Keratinocyte (primary cell): ENCODE results near the gene PRKCD.

ENCODE experiments used
- CTCF ChIP-seq, 3 experiments: IDR thresholded peaks in 1 of 3; conservative IDR thresholded peaks in 1 of 3; optimal IDR thresholded peaks in 1 of 3; 2 replicates in 2 of 3; 3 replicates in 1 of 3; pipeline versions ENCODE3 to v1.5.1; 2011; ENCODE audit warnings: low read length in 3 of 3, mild to moderate bottlenecking in 3 of 3, moderate library complexity in 2 of 3, control low read depth in 1 of 3, inconsistent platforms in 1 of 3; ENCODE audit not compliant: insufficient read depth in 2 of 3; ENCODE audit errors: extremely low read depth in 1 of 3
- EZH2 ChIP-seq: IDR thresholded peaks from one replicate; pipeline ENCODE4 v1.6.1; 2012; ENCODE audit warnings: inconsistent platforms, mild to moderate bottlenecking, low read length, moderate library complexity

DNA sequence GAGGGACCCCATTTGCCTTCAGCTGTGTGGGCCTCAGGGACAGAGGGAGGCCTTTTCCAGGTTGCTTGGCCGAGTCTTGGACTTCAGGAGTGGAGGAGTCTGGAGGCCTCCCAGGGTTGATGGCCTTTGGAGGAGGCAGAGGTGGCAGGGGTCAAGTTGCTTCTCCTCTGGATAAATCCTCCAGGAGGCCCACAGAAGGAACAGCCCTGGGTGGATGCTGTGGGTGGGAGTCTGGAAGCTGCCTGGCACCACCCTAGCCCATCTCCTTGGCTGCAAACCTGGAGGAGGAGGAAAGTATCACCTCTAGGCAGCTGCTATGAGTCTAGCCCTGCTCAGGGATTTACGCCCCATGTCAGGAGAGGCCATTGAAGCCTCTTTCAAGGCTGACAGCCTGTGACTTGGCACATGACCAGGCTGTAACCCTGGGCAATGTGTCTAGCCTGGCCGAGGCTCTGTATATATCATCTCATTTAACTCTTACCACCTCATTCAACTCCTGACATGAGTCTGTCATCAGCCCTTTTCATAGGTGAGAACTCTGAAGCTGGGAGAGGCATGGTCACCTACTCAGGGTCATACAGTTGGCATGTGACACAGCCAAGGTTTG is 2.9 kb upstream of the PRKCD start:
- TF ChIP-seq CTCF (optimal IDR thresholded peaks at IDR 0.05 in 1 of 3, IDR thresholded peaks at IDR 0.05 in 1 of 3, conservative IDR thresholded peaks at IDR 0.05 in 1 of 3; ENCODE audit: extremely low read depth in 1 of 3, insufficient read depth in 2 of 3, low read length in 3 of 3) = no peak
- TF ChIP-seq EZH2 = no peak
